CD14-positive monocyte (primary cell): ENCODE data around the gene TAF13. TPM values are rescaled to one million over a fixed set of nuclear protein-coding genes. Genes with fewer than 3 reads are reported as not detected.
A peak's percentile ranks its signal among the peaks of the same experiment; 100 is the strongest.

Source experiments
- DNase-seq, 3 donors: peaks; one replicate each; pipeline ENCODE4 v3.0.0-alpha.2; 2011 to 2022
- H2AFZ ChIP-seq: 2 replicates; pipeline ENCODE4 v1.6.0; 2012; ENCODE audit warnings: mild to moderate bottlenecking, low read depth, low read length, inconsistent platforms; ENCODE audit not compliant: insufficient read depth, poor library complexity, severe bottlenecking
- H3K27ac ChIP-seq, 2 donors: 1 replicate in 1 of 2; 2 replicates in 1 of 2; pipeline ENCODE4 v1.5.1; 2012 to 2013; ENCODE audit warnings: low read length in 2 of 2, control low read depth in 1 of 2, inconsistent platforms in 1 of 2, low read depth in 1 of 2, mild to moderate bottlenecking in 1 of 2
- H3K27me3 ChIP-seq, 2 donors: one replicate each; pipeline versions ENCODE4 v1.6.0 to v1.6.1; 2011 to 2013; ENCODE audit warnings: low read length in 2 of 2; ENCODE audit not compliant: control insufficient read depth in 2 of 2, insufficient read depth in 2 of 2
- H3K36me3 ChIP-seq, 2 donors: replicated peaks in 1 of 2; 1 replicate in 1 of 2; 2 replicates in 1 of 2; pipeline versions ENCODE4 v1.5.1 to v1.6.1; 2012 to 2013; ENCODE audit warnings: low read length in 2 of 2, control low read depth in 1 of 2, inconsistent platforms in 1 of 2, mild to moderate bottlenecking in 1 of 2; ENCODE audit not compliant: insufficient read depth in 2 of 2, control insufficient read depth in 1 of 2
- H3K4me1 ChIP-seq, 2 donors: 1 replicate in 1 of 2; 2 replicates in 1 of 2; pipeline versions ENCODE4 v1.5.1 to v1.6.1; 2012 to 2013; ENCODE audit warnings: low read length in 2 of 2, control low read depth in 1 of 2, inconsistent platforms in 1 of 2, mild to moderate bottlenecking in 1 of 2, moderate library complexity in 1 of 2; ENCODE audit not compliant: insufficient read depth in 2 of 2, control insufficient read depth in 1 of 2
- H3K4me2 ChIP-seq: replicated peaks from 2 replicates; pipeline ENCODE3; 2012; ENCODE audit warnings: low read length, moderate library complexity, mild to moderate bottlenecking; ENCODE audit not compliant: poor library complexity, severe bottlenecking; ENCODE audit errors: extremely low read depth
- H3K4me3 ChIP-seq, 3 experiments: fragments of 200-600 bp in 1 of 3; sonication (generic) in 1 of 3; replicated peaks in 1 of 3; 1 replicate in 2 of 3; 2 replicates in 1 of 3; pipeline ENCODE4 v1.5.1; 2011 to 2013; ENCODE audit warnings: low read length in 3 of 3, mild to moderate bottlenecking in 3 of 3, control low read depth in 2 of 3, low read depth in 2 of 3, inconsistent platforms in 1 of 3, moderate library complexity in 1 of 3
- H3K79me2 ChIP-seq: 2 replicates; pipeline ENCODE4 v1.6.0; 2012; ENCODE audit warnings: mild to moderate bottlenecking, control low read depth, inconsistent platforms, low read length, moderate library complexity; ENCODE audit not compliant: insufficient read depth
- H3K9ac ChIP-seq: 2 replicates; pipeline ENCODE4 v1.6.0; 2017; ENCODE audit warnings: low read length, mild to moderate bottlenecking; ENCODE audit not compliant: insufficient read depth, poor library complexity, severe bottlenecking
- H3K9me3 ChIP-seq, 2 donors: replicated peaks in 1 of 2; 1 replicate in 1 of 2; 2 replicates in 1 of 2; pipeline versions ENCODE4 v1.5.1 to v1.6.1; 2012 to 2013; ENCODE audit warnings: low read length in 2 of 2, control low read depth in 1 of 2; ENCODE audit not compliant: control insufficient read depth in 1 of 2, insufficient read depth in 1 of 2
- H4K20me1 ChIP-seq: 2 replicates; pipeline ENCODE4 v1.6.0; 2012; ENCODE audit warnings: mild to moderate bottlenecking, low read length, control low read depth, moderate library complexity; ENCODE audit not compliant: insufficient read depth
- H3K27ac Mint-ChIP-seq, 7 donors: one replicate each; pipeline ENCODE4 v1.8.0; 2020; ENCODE audit warnings: mild to moderate bottlenecking in 7 of 7, mixed read lengths in 7 of 7, moderate library complexity in 6 of 7, inconsistent platforms in 2 of 7
- H3K27me3 Mint-ChIP-seq, 3 donors: one replicate each; pipeline ENCODE4 v1.8.0; 2021 to 2022; ENCODE audit warnings: low read depth in 3 of 3, mild to moderate bottlenecking in 3 of 3, mixed read lengths in 3 of 3, moderate library complexity in 3 of 3, inconsistent platforms in 1 of 3
- H3K36me3 Mint-ChIP-seq, 2 donors: one replicate each; pipeline ENCODE4 v1.8.0; 2020; ENCODE audit warnings: mixed read lengths in 2 of 2, inconsistent platforms in 1 of 2, mild to moderate bottlenecking in 1 of 2
- H3K4me1 Mint-ChIP-seq: one replicate; pipeline ENCODE4 v1.8.0; 2020; ENCODE audit warnings: mild to moderate bottlenecking, mixed read lengths
- H3K4me3 Mint-ChIP-seq, 2 donors: one replicate each; pipeline ENCODE4 v1.8.0; 2020; ENCODE audit warnings: mild to moderate bottlenecking in 2 of 2, mixed read lengths in 2 of 2, moderate library complexity in 1 of 2
- H3K9me3 Mint-ChIP-seq, 7 donors: one replicate each; pipeline ENCODE4 v1.8.0; 2020 to 2022; ENCODE audit warnings: mixed read lengths in 7 of 7, mild to moderate bottlenecking in 6 of 7, moderate library complexity in 6 of 7, inconsistent platforms in 2 of 7
- CTCF ChIP-seq: fragments of 200-600 bp; IDR thresholded peaks from one replicate; pipeline ENCODE4 v1.8.0; 2022; ENCODE audit warnings: antibody characterized with exemption, mild to moderate bottlenecking
- WGBS: methylation state at CpG from one replicate; pipeline ENCODE4 v1.1.5; 2013; ENCODE audit warnings: missing lambda C conversion rate; ENCODE audit not compliant: insufficient coverage; 5-methylcytosine and 5-hydroxymethylcytosine counted together
- intact Hi-C, 2 donors: fragments of 100-400 bp; cut with micrococcal nuclease; formaldehyde crosslinking; loops; one replicate each; pipeline versions ENCODE4 v1.15.0 to v1.15.1; 2023
- polyA plus RNA-seq, 3 donors: library from polyadenylated mRNA; depleted of rRNA in 1 of 3; unstranded in 2 of 3; stranded (reverse) in 1 of 3; fragments of 300-500 nt in 2 of 3; fragments of >200 nt in 1 of 3; fragmentation: Illumina TruSeq in 2 of 3; gene quantifications; 1 replicate in 2 of 3; 2 replicates in 1 of 3; pipeline ENCODE4 v1.2.3, GENCODE V29; 2012 to 2021

TAF13 gene
- polyA plus RNA-seq, 3 donors = 1.2 to 17.7 (median 5.2) TPM

GRCh38 chr1:109027841-109028240, 48.0 kb downstream of the TAF13 start:
- Histone ChIP-seq H3K9ac (no peak overlapping the region), H2AFZ (no peak overlapping the region), H3K27ac (no peak overlapping the region), H3K4me1 (no peaks in the 10 kb centered on the region), H3K9me3 (no peaks in the 10 kb centered on the region), H3K4me3 (no peak overlapping the region), H4K20me1 (peaks cover 25% of the 10 kb centered on the region), H3K4me2 (no peak overlapping the region), H3K27me3 (no peaks in the 10 kb centered on the region), H3K79me2 (peaks cover 54% of the 10 kb centered on the region), H3K36me3 (peaks cover 0 to 4% of the 10 kb centered on the region in 2 donors)
- Mint-ChIP-seq H3K4me1 (no peaks in the 10 kb centered on the region), H3K9me3 (no peaks in the 10 kb centered on the region), H3K36me3 (peaks cover 3 to 9% of the 10 kb centered on the region in 2 donors), H3K27me3 (no peaks in the 10 kb centered on the region), H3K4me3 (no peak overlapping the region), H3K27ac (no peak overlapping the region)
- TF ChIP-seq CTCF = peak; percentile 62
- no peak for DNase-seq
- intact Hi-C loops = loop anchor here in 1 of 2 donors (10.0 kb wide), 1 partner anchor 167 kb away; no protein-coding TSS in a partner anchor

- no peak overlapping the region for H3K27ac Mint-ChIP-seq
- Histone ChIP-seq H3K27me3 (no peaks in the 10 kb centered on the region), H3K4me3 (no peak overlapping the region), H3K9me3 (no peaks in the 10 kb centered on the region), H3K36me3 (peaks cover 6 to 17% of the 10 kb centered on the region in 2 donors), H3K4me2 (no peak overlapping the region), H4K20me1 (peaks cover 12% of the 10 kb centered on the region), H2AFZ (no peak overlapping the region), H3K9ac (no peak overlapping the region), H3K4me1 (no peaks in the 10 kb centered on the region), H3K79me2 (peaks cover 34% of the 10 kb centered on the region), H3K27ac (no peak overlapping the region)
- H3K4me1 Mint-ChIP-seq = no peaks in the 10 kb centered on the region
- no peaks in the 10 kb centered on the region for H3K27me3 Mint-ChIP-seq
- peaks cover 20 to 22% of the 10 kb centered on the region in 2 donors for H3K36me3 Mint-ChIP-seq
- H3K4me3 Mint-ChIP-seq = no peak overlapping the region
- no peaks in the 10 kb centered on the region for H3K9me3 Mint-ChIP-seq
- intact Hi-C loops = loop anchor here in 1 of 2 donors (10.0 kb wide), 1 partner anchor 169 kb away; no protein-coding TSS in a partner anchor
- DNase-seq = no peak
- 94% methylated on average over 2 of the region's 6 CpGs for WGBS
- no peak for TF ChIP-seq CTCF
Observed at GRCh38 chr1:109025694-109026093, 50.1 kb downstream of the TAF13 start.
